ENCODE measurements around the gene GBA3.

GBA3 gene

DNA sequence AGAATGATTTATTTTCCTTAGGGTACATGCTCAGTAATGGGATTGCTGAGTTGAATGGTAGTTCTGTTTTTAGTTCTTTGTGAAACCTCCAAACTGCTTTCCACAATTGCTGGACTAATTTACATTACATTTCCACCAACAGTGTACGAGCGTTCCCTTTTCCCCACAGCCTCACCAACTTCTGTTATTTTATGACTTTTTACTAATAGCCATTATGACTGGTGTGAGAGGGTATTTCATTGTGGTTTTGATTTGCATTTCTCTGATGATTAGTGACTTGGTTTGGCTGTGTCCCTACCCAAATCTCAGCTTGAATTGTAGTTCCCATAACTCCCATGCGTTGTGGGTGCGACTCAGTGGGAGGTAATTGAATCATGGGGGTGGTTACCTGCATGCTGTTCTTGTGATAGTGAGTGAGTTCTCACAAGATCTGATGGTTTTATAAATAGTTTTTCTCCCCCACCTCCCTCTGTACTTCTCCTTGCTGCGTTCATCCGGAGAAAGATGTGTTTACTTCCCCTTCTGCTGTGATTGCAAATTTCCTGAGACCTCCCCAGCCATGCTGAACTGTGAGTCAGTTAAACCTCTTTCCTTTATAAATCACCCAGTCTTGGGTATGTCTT, 95.1 kb downstream of the GBA3 start:
- no peak overlapping the region for H3K9ac ChIP-seq (ENCODE audit: low read length)
- H3K36me3 ChIP-seq (ENCODE audit: insufficient read depth, low read length) = no peaks in the 10 kb centered on the region
- H3K4me1 ChIP-seq (ENCODE audit: insufficient read depth, low read length) = no peaks in the 10 kb centered on the region
- no peak overlapping the region for H3K27ac ChIP-seq (ENCODE audit: low read depth, low read length)
- no peak overlapping the region for H3K4me3 ChIP-seq (ENCODE audit: low read depth in 1 of 2, low read length in 2 of 2)
- H3K9me3 ChIP-seq (ENCODE audit: low read length) = no peaks in the 10 kb centered on the region
- H3K27me3 ChIP-seq (ENCODE audit: control insufficient read depth in 1 of 2, insufficient read depth in 2 of 2, low read length in 2 of 2) = no peaks in the 10 kb centered on the region

DNA sequence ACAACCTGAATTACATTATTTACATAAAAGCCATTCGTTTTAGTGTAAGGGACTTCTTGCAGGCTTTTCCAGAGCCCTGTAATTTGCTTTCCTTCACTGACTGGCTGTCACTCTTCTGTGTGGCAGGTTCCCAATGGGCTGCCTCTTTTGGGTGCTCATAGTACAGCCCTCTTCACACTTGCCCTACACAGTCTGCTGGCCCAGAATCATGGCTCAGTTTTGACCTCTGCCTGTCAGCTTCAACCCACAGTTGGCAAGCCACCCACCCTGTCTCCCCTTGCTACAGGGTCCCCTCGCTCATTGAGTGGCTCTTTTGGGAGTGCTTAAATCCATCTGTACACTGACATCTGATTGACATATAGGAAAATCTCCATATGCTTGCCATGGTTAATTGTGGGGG, 97.9 kb downstream of the GBA3 start:
- H3K36me3 ChIP-seq (ENCODE audit: insufficient read depth, low read length) = no peaks in the 10 kb centered on the region
- H3K27me3 ChIP-seq (ENCODE audit: control insufficient read depth in 1 of 2, insufficient read depth in 2 of 2, low read length in 2 of 2) = no peaks in the 10 kb centered on the region
- no peak overlapping the region for H3K4me3 ChIP-seq (ENCODE audit: low read depth in 1 of 2, low read length in 2 of 2)
- H3K9ac ChIP-seq (ENCODE audit: low read length) = no peak overlapping the region
- no peak overlapping the region for H3K27ac ChIP-seq (ENCODE audit: low read depth, low read length)
- no peaks in the 10 kb centered on the region for H3K9me3 ChIP-seq (ENCODE audit: low read length)
- no peaks in the 10 kb centered on the region for H3K4me1 ChIP-seq (ENCODE audit: insufficient read depth, low read length)

DNA sequence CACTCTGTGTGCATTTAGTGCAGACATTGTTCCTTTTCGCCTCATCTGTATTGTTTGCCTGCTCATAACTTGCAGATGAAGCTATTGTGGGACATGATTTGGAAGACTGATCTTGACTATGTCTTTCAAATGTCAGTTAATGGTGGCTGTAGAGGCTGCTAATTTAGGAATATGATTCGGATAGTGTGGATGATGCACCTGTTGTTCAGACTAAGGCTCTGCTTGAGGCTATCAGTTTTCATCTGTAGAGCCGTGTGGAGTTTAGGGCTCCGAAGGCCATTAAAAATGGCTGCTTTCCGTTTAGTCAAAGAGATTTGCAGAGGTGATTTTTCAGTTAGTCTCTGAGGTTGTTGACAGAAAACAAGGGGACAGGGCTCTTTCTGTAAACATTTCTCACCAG, 102.0 kb downstream of the GBA3 start:
- Histone ChIP-seq H3K27me3 (ENCODE audit: control insufficient read depth in 1 of 2, insufficient read depth in 2 of 2, low read length in 2 of 2) (no peaks in the 10 kb centered on the region), H3K9me3 (ENCODE audit: low read length) (no peaks in the 10 kb centered on the region), H3K27ac (ENCODE audit: low read depth, low read length) (no peak overlapping the region), H3K4me1 (ENCODE audit: insufficient read depth, low read length) (no peaks in the 10 kb centered on the region), H3K4me3 (ENCODE audit: low read depth in 1 of 2, low read length in 2 of 2) (no peak overlapping the region), H3K9ac (ENCODE audit: low read length) (no peak overlapping the region), H3K36me3 (ENCODE audit: insufficient read depth, low read length) (no peaks in the 10 kb centered on the region)

DNA sequence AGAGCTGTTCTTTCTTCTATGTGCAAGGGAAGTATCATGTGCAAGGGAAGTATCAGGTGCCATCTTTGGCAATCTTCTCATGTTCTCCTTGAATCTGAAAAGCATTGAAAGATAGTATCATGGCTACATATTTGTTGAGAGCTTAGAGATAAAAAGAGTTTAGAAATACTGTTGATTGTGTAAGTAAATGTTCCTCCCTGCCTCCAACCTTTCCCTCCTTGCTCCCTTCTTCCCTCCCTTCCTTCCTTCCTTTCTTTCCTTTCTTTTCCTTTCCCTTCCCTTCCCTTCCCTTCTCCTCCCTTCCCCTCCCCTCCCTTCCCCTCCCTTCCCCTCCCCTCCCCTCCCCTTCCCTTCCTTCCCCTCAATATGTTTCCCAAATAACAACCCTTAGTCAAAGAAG, 108.7 kb downstream of the GBA3 start:
- no peak overlapping the region for H3K27ac ChIP-seq (ENCODE audit: low read depth, low read length)

DNA sequence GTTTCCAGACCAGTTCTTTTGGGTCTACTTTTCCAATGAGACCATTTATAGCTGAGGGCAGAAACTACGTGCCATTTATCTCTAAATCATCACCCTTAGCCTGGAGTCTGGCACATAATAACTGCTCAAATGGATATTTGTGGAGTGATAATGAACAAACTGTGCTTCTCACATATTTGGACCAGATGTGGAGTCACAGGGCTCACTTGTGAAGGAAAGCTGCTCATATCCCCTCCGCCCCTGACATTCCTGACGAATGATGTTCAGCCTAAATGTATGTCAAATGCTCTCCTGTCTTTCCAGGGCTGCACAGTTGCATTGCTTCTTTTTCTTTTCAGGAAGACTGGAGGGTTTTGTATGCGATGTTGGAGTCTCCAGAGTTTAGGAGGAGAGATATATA, 110.1 kb downstream of the GBA3 start:
- Histone ChIP-seq H3K27ac (ENCODE audit: low read depth, low read length) (no peak overlapping the region), H3K36me3 (ENCODE audit: insufficient read depth, low read length) (no peaks in the 10 kb centered on the region), H3K4me3 (ENCODE audit: low read depth in 1 of 2, low read length in 2 of 2) (no peak overlapping the region), H3K4me1 (ENCODE audit: insufficient read depth, low read length) (no peaks in the 10 kb centered on the region), H3K9me3 (ENCODE audit: low read length) (no peaks in the 10 kb centered on the region), H3K9ac (ENCODE audit: low read length) (no peak overlapping the region), H3K27me3 (ENCODE audit: control insufficient read depth in 1 of 2, insufficient read depth in 2 of 2, low read length in 2 of 2) (no peaks in the 10 kb centered on the region)

More for the DNA sequence above, 108.7 kb downstream of the GBA3 start:
- Histone ChIP-seq H3K9me3 (ENCODE audit: low read length) (no peaks in the 10 kb centered on the region), H3K27me3 (ENCODE audit: control insufficient read depth in 1 of 2, insufficient read depth in 2 of 2, low read length in 2 of 2) (no peaks in the 10 kb centered on the region), H3K9ac (ENCODE audit: low read length) (no peak overlapping the region), H3K4me1 (ENCODE audit: insufficient read depth, low read length) (no peaks in the 10 kb centered on the region), H3K36me3 (ENCODE audit: insufficient read depth, low read length) (no peaks in the 10 kb centered on the region), H3K4me3 (ENCODE audit: low read depth in 1 of 2, low read length in 2 of 2) (no peak overlapping the region)

DNA sequence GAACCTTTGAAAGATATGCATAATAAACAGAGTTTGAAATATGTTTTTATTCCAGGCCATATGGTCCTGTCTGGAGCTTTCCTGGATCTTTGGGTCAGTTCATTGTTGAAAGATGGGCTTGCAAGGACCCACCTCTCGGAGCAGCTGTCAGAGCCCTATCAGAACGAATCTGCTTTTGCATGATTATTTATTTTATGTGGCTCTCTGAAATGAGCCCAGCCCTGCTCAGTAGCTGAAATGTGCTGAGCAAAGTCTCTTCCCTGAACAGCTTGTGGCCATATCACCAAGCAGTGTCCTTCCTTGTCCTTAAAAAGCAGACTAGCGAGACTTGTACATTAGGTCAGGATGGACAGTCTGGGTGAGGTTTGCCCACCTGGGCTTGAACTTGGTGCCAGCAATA, 110.8 kb downstream of the GBA3 start:
- Histone ChIP-seq H3K27ac (ENCODE audit: low read depth, low read length) (no peak overlapping the region), H3K4me1 (ENCODE audit: insufficient read depth, low read length) (no peaks in the 10 kb centered on the region), H3K9ac (ENCODE audit: low read length) (no peak overlapping the region), H3K27me3 (ENCODE audit: control insufficient read depth in 1 of 2, insufficient read depth in 2 of 2, low read length in 2 of 2) (no peaks in the 10 kb centered on the region), H3K9me3 (ENCODE audit: low read length) (no peaks in the 10 kb centered on the region), H3K4me3 (ENCODE audit: low read depth in 1 of 2, low read length in 2 of 2) (no peak overlapping the region), H3K36me3 (ENCODE audit: insufficient read depth, low read length) (no peaks in the 10 kb centered on the region)

DNA sequence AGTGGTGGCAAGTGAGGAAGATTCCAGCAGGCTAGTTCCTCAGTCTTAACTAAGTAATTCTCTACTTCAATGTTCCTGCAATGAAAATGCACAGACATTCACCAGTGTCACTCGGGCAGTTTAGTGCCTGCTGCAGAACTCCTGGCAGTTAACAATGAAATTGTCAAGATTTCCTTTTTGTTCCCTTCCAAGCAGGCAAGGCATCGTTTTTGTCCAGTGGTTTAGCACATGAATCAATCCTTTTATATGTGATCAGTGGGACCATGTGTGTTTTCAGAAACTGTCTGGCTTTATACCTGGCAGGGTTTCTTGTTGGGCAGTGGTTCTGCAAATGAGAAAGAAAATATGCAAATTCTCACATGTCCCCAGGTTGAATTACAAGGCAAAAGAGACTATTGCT, 122.2 kb downstream of the GBA3 start:
- peaks cover 4% of the 10 kb centered on the region for H3K4me1 ChIP-seq (ENCODE audit: insufficient read depth, low read length)
- no peaks in the 10 kb centered on the region for H3K36me3 ChIP-seq (ENCODE audit: insufficient read depth, low read length)
- no peaks in the 10 kb centered on the region for H3K27me3 ChIP-seq (ENCODE audit: control insufficient read depth in 1 of 2, insufficient read depth in 2 of 2, low read length in 2 of 2)
- H3K27ac ChIP-seq (ENCODE audit: low read depth, low read length) = no peak overlapping the region
- H3K4me3 ChIP-seq (ENCODE audit: low read depth in 1 of 2, low read length in 2 of 2) = no peak overlapping the region
- H3K9ac ChIP-seq (ENCODE audit: low read length) = no peak overlapping the region
- no peaks in the 10 kb centered on the region for H3K9me3 ChIP-seq (ENCODE audit: low read length)

DNA sequence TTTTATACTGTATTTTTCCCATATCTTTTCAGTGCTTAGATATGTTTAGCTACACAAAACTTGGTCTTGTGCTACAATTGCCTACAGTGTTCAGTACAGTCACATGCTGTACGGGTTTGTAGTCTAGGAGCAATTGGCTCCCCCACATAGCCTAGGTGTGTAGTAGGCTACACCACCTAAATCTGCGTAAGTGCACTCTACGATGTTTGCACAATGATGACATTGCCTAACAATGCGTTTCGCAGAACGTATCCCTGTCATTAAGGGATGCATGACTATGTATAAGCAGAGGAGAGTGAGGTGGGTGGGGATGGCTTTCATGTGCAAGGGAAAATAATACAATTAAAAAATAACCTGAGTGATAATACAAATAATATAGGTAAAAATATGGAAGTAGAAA, 131.4 kb downstream of the GBA3 start:
- Histone ChIP-seq H3K9ac (ENCODE audit: low read length) (no peak overlapping the region), H3K27ac (ENCODE audit: low read depth, low read length) (no peak overlapping the region), H3K4me3 (ENCODE audit: low read depth in 1 of 2, low read length in 2 of 2) (no peak overlapping the region), H3K4me1 (ENCODE audit: insufficient read depth, low read length) (peaks cover 4% of the 10 kb centered on the region), H3K27me3 (ENCODE audit: control insufficient read depth in 1 of 2, insufficient read depth in 2 of 2, low read length in 2 of 2) (no peaks in the 10 kb centered on the region), H3K9me3 (ENCODE audit: low read length) (no peaks in the 10 kb centered on the region), H3K36me3 (ENCODE audit: insufficient read depth, low read length) (no peaks in the 10 kb centered on the region)

DNA sequence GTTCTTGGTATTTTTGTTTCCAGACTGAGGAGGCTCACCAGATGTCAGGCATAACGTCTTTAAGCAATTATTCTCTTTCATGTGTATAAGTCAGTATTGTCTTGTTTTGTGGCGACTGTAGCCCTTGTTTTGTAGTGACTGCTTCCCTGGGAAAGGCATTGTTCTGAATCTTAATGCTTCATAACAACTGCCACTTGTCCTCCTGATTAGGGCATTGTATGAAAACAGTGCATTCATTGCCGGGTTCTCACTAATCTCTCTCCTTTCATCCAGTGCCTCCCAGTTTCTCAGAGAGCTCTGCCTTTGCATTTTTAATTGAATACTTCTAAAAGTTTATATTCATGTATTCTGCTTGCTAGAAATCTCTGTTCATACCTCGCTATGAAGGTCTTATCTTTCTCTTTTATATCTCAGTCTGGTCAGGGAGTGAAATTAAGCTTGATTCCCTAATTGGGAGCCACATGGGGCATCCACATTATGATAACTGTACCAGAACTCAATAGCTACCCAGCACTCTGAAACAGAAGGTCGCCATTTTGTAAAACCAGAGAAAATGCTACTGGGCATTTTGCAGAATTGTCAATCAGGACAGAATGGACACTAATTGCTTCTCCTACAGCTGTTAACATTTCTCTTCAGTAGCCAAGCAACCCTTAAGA, 149.8 kb downstream of the GBA3 start:
- Histone ChIP-seq H3K27me3 (ENCODE audit: control insufficient read depth in 1 of 2, insufficient read depth in 2 of 2, low read length in 2 of 2) (no peaks in the 10 kb centered on the region), H3K9me3 (ENCODE audit: low read length) (no peaks in the 10 kb centered on the region), H3K4me3 (ENCODE audit: low read depth in 1 of 2, low read length in 2 of 2) (no peak overlapping the region), H3K4me1 (ENCODE audit: insufficient read depth, low read length) (no peaks in the 10 kb centered on the region), H3K36me3 (ENCODE audit: insufficient read depth, low read length) (no peaks in the 10 kb centered on the region), H3K9ac (ENCODE audit: low read length) (no peak overlapping the region), H3K27ac (ENCODE audit: low read depth, low read length) (no peak overlapping the region)

DNA sequence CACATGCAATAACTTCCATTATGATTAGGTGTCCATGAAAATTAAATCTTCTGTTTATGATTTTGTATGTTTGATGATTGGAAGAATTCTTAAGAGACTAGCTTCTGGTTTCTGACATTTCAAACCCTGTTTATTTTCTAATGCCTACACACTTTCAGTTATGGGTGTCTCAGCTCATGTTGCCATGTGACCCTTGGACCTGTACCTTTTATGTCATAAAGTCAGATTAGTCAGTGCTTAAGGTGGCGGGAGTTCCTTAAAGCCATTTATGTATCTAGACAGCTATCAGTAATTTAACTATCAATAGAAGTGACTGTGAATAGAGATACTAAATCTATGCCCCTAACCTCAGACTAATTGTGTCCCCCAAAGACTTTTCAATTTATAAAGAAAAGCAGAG, 155.6 kb downstream of the GBA3 start:
- Histone ChIP-seq H3K4me1 (ENCODE audit: insufficient read depth, low read length) (no peaks in the 10 kb centered on the region), H3K27me3 (ENCODE audit: control insufficient read depth in 1 of 2, insufficient read depth in 2 of 2, low read length in 2 of 2) (no peaks in the 10 kb centered on the region), H3K36me3 (ENCODE audit: insufficient read depth, low read length) (no peaks in the 10 kb centered on the region), H3K4me3 (ENCODE audit: low read depth in 1 of 2, low read length in 2 of 2) (no peak overlapping the region), H3K9me3 (ENCODE audit: low read length) (no peaks in the 10 kb centered on the region), H3K27ac (ENCODE audit: low read depth, low read length) (no peak overlapping the region), H3K9ac (ENCODE audit: low read length) (no peak overlapping the region)

DNA sequence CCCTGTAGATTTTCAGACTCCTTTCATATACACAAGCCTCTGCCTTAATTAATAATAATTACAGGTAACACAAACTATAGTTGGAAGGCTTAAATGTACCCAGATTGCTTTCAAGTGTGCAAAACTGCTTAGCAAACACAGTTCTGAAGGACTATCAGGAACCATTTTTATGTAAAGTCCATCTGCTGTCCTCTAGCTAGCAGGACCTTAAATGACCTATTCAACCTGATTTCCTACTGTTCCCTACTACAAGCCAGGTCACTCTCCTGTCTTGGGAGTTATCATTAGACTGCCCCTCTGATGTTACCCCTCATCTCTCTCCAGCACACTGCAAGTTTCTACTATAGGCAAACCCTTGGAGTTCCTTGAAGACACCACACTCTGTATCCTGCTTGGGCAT, 157.3 kb downstream of the GBA3 start:
- no peak overlapping the region for H3K4me3 ChIP-seq (ENCODE audit: low read depth in 1 of 2, low read length in 2 of 2)
- no peaks in the 10 kb centered on the region for H3K27me3 ChIP-seq (ENCODE audit: control insufficient read depth in 1 of 2, insufficient read depth in 2 of 2, low read length in 2 of 2)
- no peaks in the 10 kb centered on the region for H3K36me3 ChIP-seq (ENCODE audit: insufficient read depth, low read length)
- no peaks in the 10 kb centered on the region for H3K4me1 ChIP-seq (ENCODE audit: insufficient read depth, low read length)
- no peak overlapping the region for H3K9ac ChIP-seq (ENCODE audit: low read length)
- no peaks in the 10 kb centered on the region for H3K9me3 ChIP-seq (ENCODE audit: low read length)
- H3K27ac ChIP-seq (ENCODE audit: low read depth, low read length) = no peak overlapping the region

DNA sequence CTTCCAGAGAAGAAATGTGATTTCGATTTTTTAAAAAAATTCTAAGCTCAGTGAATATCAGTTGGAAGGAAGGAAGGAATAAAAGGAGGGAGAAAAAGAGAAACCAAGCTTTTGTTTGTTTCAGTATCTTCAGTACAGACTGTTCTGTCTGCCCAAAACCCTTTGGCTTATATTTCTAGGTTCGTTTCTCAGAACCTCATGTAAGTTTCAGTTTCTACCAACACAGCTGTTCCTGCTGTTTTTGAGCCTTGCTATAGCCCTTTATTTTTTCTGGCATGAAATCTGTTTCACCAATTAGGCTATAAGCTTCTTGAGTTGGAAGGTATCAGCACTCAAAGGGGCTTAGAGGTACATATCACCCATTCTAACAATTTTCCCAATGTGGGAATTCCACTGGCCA, 157.9 kb downstream of the GBA3 start:
- H3K4me3 ChIP-seq (ENCODE audit: low read depth in 1 of 2, low read length in 2 of 2) = no peak overlapping the region
- H3K9me3 ChIP-seq (ENCODE audit: low read length) = no peaks in the 10 kb centered on the region
- H3K27ac ChIP-seq (ENCODE audit: low read depth, low read length) = no peak overlapping the region
- H3K9ac ChIP-seq (ENCODE audit: low read length) = no peak overlapping the region
- no peaks in the 10 kb centered on the region for H3K36me3 ChIP-seq (ENCODE audit: insufficient read depth, low read length)
- H3K27me3 ChIP-seq (ENCODE audit: control insufficient read depth in 1 of 2, insufficient read depth in 2 of 2, low read length in 2 of 2) = no peaks in the 10 kb centered on the region
- H3K4me1 ChIP-seq (ENCODE audit: insufficient read depth, low read length) = no peaks in the 10 kb centered on the region

Measured in muscle layer of colon (tissue), 2 donors.